GM19328 (cell line): ENCODE measurements around the gene SAMD14.

ENCODE experiments used
- ATAC-seq: cut with Tn5 transposase; IDR thresholded peaks from one replicate; pipeline ENCODE4 v1.9.1; 2021; ENCODE audit warnings: mild to moderate bottlenecking, moderate library complexity; ENCODE audit not compliant: unreplicated experiment

SAMD14 gene

GRCh38 chr17:50134206-50135110 lies 4.5 kb upstream of the SAMD14 start:
- no peak for ATAC-seq

DNA sequence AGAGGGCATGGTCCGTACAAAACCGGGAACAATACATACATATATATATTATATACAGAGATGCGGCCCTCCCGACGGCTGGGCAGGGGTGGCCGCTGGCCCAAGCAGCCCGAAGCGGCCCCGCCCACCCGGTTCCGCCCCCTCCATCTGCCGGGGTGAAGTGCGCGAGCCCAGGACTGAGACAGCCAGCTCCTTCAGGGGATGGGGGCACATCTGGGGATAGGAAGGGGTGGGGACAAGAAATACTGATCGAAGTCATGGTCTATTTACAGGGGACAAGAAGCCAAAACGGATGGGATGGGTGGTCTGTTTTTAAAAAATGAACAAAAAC lies 3.8 kb upstream of the SAMD14 start:
- ATAC-seq = no peak

- no peak for ATAC-seq
Measured at GRCh38 chr17:50133028-50133768, 3.2 kb upstream of the SAMD14 start.

DNA sequence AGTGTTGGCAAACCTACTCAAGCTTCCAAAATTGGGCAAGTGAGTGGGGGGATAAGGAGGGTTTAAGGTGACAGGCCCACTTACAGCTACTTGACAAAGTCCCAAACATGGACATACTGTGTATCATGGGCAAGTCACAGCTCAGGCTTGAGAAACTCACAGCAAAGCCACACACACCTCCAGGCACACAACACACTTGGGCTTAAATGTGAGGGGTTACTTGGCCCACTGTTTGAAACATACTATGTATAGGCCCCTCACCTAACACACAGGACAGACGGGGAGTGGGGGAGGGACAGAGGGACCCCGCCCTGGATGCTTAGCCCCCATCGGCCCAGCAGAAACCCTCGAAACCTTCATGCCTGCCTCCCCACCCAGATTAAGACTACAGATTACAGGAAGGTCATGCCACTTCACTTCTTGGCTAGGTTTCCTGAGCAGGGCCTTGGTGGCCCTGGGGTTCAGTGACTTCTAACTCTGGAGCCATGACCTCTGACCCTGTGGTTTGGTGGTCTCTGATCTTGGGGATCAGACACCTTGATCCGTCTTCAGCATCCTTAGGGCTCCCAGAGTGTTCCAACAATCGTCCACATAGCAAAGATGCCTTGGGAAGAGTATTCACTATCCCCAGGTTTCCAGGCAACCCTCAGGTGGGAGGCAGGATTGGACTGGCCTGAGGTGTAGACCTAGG lies 2.3 kb upstream of the SAMD14 start:
- ATAC-seq = no peak

DNA sequence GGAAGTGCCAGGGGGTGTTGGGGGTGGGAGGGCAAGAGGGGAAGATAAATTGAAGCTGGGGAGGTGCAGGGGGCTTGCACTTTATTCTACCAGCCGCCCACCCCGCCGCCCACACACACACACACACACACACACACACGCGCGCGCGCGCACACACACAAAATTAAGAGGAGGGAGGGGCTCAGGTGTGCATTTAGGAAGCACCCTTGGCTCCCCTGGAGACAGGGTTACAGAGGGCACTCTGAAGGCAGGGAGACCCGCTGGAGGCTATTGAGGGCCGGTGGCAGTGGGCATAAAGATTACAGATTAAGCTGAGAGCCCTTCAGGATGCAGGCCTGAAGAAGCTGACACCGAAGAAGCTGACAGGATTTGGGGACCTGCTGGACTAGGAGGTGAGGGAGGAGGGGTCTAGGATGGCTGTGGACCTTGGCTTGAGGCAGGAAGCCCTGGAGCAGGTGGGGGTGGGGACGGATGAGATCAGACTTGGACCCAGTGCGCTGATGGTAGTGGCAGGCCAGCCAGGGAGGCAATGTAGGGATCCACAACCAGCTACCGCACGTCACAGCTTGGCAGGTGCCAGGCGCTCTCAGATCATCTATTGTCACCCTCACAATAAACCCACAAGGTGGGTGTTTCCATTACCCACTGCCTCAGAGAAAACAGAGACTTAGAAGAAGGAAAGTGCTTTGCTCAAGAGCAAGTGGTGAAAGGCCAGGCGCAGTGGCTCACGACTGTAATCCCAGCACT lies 772 bp upstream of the SAMD14 start:
- no peak for ATAC-seq

GRCh38 chr17:50129353-50129727 lies 620 bp downstream of the SAMD14 start:
- ATAC-seq = no peak

DNA sequence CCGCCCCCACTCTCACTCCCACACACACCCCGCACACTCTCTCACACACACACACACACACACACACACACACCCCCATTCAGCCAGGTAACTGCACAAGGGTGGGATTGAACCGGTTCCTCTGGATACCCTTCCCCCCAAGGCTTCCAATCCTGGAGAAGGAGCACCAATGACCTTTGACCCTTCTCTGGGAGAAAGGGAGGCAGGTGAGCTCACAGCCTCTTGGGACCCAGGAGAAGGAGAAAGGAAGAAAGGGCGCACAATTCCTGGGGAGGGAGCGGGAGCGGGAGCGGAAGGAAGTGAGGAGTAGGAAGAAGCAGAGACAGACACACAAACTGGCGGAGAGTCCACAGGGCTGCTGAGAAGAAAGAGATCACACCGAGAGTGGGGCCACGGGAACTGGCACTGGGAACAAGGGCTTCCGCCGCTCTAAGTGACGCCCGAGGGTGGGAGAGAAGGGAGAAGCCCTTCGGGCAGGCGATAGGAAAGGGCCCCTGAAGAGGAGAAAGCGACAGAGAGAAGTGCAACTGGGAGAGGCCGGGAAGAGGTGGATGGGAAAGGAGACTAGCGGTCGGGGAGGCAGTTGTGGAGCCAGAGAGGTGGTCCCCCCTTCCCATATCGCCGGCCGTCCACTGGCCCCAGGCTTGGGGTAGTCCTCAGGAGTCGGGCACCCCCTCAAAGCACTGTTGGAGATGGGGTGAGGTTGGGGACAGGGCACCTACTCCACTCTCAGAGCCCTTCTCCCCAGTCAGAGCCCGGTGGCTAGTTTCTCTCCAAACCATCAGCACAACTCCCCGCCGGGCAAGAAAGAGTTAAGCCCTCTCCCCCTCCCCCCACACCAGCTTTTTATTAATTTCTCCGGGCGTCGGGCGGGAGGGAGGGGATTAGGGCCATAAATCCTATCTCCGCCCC lies 1.3 kb downstream of the SAMD14 start:
- ATAC-seq = no peak

GRCh38 chr17:50127697-50128361 lies 2.1 kb downstream of the SAMD14 start:
- ATAC-seq = no peak

- no peak for ATAC-seq
Measured at GRCh38 chr17:50125420-50125997, 4.5 kb downstream of the SAMD14 start.

DNA sequence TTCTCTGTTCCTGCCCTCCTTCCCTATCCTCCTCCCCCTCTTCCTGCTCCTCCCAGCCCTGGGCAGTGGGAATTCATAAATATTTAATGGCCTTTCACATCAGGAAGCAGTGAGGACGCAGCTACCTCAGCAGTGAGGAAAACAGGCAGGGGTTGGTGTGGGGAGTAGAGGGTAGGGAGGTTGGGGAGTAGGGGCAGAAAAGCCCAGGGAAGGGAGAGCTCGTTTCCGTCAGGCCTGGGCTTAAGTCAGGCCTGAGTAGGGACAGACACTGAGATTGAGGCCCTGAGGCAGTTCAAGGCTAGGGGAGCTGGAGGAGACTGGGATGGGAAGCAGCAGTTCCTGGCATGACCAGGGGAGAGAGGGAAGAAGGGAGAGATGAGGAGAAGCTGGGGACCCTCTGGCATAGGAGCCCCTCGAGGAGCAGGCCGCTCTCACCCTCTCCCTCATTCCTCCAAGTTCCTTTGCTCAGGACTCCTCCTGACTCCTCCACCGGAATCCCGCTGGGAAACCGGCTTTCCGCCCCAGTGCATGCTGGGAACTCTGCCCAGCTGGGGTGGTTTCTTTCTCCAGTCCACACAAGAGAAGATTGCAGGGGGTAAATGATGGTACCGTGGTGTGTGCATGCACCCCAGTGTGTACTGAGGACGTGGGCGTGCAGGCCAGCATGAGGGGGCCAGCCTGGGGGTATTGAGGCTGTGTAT lies 6.2 kb downstream of the SAMD14 start:
- ATAC-seq = no peak

DNA sequence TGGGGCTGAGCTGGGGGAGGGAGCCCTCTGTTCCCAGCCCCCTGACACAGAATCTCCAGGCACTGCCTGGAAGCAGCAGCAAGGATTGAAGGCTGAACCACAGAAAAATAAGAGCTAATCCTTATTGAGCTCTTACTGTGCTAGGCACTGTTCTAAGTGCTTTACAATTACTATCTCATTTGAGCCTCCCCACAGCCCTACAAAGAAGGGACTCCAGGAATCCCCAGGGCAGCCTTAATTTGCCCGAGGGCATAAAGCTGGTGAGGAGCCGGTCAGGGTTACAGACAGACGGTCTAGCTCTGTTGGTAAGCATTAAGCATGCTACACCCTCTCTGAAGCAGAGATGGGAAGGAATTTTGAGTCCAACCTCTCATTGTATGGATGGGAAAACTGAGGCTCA lies 7.0 kb downstream of the SAMD14 start:
- no peak for ATAC-seq

DNA sequence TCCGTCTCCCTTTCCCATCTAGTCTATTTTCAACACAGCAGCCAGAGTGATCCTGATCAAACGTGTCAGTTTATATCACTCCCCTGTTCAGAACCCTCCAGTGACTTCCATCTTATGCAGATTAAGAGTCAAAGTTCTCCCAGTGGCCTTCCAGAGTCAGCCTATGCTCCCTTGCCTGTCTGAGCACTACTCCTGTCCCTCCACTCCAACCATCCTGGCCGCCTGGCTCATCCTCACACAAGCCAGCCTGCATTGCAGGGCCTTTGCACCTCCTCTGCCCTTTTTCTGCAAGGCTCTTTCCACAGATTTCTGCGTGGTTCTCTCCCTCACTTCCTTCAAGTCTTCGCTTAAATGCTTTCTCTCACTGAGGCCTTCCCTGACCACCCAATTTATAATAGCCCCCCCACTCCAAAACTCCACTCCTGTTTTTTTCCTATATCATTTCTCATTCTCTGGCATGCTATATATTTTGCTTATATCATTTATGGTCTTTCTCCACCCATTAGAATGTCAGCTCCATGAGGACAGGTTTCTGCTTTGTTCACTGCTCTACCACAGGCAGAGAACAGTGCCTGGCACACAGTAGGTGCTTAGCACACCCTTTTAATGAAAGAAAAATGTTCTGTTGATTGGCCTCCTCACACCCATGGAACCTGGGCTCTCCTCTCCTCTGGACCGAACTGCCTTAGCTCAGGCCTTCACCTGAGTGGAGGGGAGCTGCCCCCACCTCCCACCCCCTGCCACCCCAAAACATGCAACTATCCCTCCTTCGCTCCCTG lies 9.3 kb downstream of the SAMD14 start:
- ATAC-seq = no peak

DNA sequence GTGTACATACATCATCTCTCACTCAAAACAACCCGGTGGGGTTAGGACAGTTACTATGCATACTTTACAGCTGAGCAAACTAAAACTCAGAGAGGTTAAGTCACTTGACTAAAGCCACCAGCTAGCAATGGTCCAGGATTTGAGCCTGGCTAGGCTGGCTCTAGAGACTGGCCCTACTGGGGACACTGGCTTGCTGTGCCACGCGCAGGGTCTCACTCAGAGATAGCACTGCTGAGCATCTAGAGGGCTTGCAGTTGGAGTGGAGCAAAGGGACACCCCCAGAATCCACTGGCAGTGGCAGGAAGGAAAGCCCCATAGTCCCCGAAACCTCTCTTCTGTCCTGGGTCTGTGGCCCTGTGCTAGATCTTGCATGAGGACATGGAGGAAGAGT lies 11.1 kb downstream of the SAMD14 start:
- ATAC-seq = no peak

DNA sequence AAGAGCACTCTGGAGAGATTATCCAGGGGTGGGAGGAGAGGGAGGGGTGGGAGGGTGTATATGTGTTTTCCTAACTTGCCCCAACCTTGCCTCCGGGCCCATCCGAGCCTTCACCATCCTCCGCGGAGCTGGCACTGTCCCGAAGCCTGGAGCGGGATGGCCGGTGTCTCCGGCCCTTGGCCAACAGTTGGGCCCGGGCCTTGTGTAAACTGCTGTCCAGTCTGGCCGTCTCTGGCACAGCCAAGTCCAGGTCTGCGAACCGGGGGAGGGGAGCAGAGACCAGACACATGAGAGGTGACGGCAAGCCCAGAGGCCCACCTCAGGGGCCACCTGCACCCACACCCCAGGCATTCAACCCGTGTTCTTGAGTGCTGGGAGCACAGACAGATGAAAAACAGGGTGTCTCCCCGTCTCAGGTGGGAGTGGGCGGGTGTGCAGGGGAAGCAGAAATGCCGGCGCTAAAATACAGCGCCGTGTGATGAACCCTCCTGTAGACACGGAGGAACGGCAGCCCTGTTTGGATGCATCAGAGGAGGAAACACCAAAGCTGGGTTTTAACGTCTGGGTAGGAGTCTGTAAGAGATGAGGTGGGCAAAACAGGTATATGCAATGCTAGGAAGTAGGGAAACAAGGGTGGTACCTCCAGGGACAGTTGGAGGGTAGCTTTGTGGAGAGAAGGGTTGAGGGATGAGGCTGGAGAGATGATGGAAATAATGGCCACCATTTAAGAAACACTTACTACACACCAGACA lies 11.7 kb downstream of the SAMD14 start:
- no peak for ATAC-seq

GRCh38 chr17:50117202-50118051 lies 12.5 kb downstream of the SAMD14 start:
- ATAC-seq = no peak

GRCh38 chr17:50115756-50116155 lies 14.2 kb downstream of the SAMD14 start:
- ATAC-seq = no peak
